Hepatocyte (in vitro differentiated cells): ENCODE data around the gene B3GNT4. TPM values are rescaled to one million over a fixed set of nuclear protein-coding genes. Genes with fewer than 3 reads are reported as not detected.

Experiments used
- DNase-seq: peaks from one replicate; pipeline ENCODE4 v3.0.0-alpha.2; 2016; ENCODE audit warnings: low spot score
- H2AFZ ChIP-seq: fragments of 200-600 bp; sonication (generic); 2 replicates; pipeline ENCODE4 v1.6.0; 2016; ENCODE audit warnings: antibody characterized with exemption, mild to moderate bottlenecking
- H3K27ac ChIP-seq: fragments of 200-600 bp; sonication (generic); 2 replicates; pipeline ENCODE4 v1.5.1; 2016; ENCODE audit warnings: mild to moderate bottlenecking
- H3K27me3 ChIP-seq: fragments of 200-600 bp; sonication (generic); 2 replicates; pipeline ENCODE4 v1.6.1; 2016
- H3K36me3 ChIP-seq: fragments of 200-600 bp; sonication (generic); replicated peaks from 2 replicates; pipeline ENCODE4 v1.5.1; 2016; ENCODE audit warnings: low read depth; ENCODE audit not compliant: insufficient read depth
- H3K4me1 ChIP-seq: fragments of 200-600 bp; sonication (generic); 2 replicates; pipeline ENCODE4 v1.5.1; 2016; ENCODE audit warnings: mild to moderate bottlenecking, moderate library complexity; ENCODE audit not compliant: insufficient read depth
- H3K4me2 ChIP-seq: fragments of 200-600 bp; sonication (generic); 2 replicates; pipeline ENCODE4 v1.6.0; 2016
- H3K4me3 ChIP-seq: fragments of 200-600 bp; sonication (generic); 2 replicates; pipeline ENCODE4 v1.5.1; 2016; ENCODE audit warnings: mild to moderate bottlenecking
- H3K79me2 ChIP-seq: fragments of 200-600 bp; sonication (generic); 2 replicates; pipeline ENCODE4 v1.6.0; 2017; ENCODE audit warnings: mild to moderate bottlenecking
- H3K9me2 ChIP-seq: fragments of 200-600 bp; sonication (generic); replicated peaks from 2 replicates; pipeline ENCODE4 v1.6.0; 2017; ENCODE audit warnings: mild to moderate bottlenecking; ENCODE audit not compliant: insufficient read depth
- H3K9me3 ChIP-seq: fragments of 200-600 bp; sonication (generic); 2 replicates; pipeline ENCODE4 v1.5.1; 2016; ENCODE audit warnings: low read depth, mild to moderate bottlenecking
- H4K20me1 ChIP-seq: fragments of 200-600 bp; sonication (generic); 2 replicates; pipeline ENCODE4 v1.6.0; 2016; ENCODE audit warnings: mild to moderate bottlenecking; ENCODE audit not compliant: insufficient read depth, poor library complexity, severe bottlenecking
- EZH2 ChIP-seq: fragments of 200-600 bp; sonication (generic); IDR thresholded peaks from 2 replicates; pipeline ENCODE4 v1.6.1; 2016; ENCODE audit warnings: antibody characterized with exemption, mild to moderate bottlenecking, borderline replicate concordance
- EZH2phosphoT487 ChIP-seq: fragments of 200-600 bp; sonication (generic); IDR thresholded peaks from one replicate; pipeline ENCODE4 v1.6.1; 2018; ENCODE audit warnings: antibody characterized with exemption, mild to moderate bottlenecking, low read depth, moderate library complexity; ENCODE audit not compliant: unreplicated experiment, severe bottlenecking
- WGBS: methylation state at CpG from one replicate; pipeline ENCODE4 v1.1.6; 2016; ENCODE audit warnings: low lambda C conversion rate; ENCODE audit errors: missing lambda C conversion rate; 5-methylcytosine and 5-hydroxymethylcytosine counted together
- polyA plus RNA-seq: library from polyadenylated mRNA; unstranded; fragments of >200 nt; fragmentation: Nextera tagmentation; extraction: Ambion mirVana; gene quantifications from 2 replicates; pipeline ENCODE4 v1.2.1, GENCODE V29; 2016
- total RNA-seq: library from RNA; depleted of rRNA; stranded (reverse); fragments of >200 nt; gene quantifications from 2 replicates; pipeline ENCODE4 v1.2.3, GENCODE V29; 2014
- TF ChIP-seq, protein P1 (sequence below): fragments of 200-600 bp; sonication (generic); IDR thresholded peaks from 2 replicates; pipeline ENCODE4 v1.5.1; 2016; ENCODE audit warnings: antibody characterized with exemption, mild to moderate bottlenecking; ENCODE audit not compliant: poor library complexity

The B3GNT4 gene
- total and polyA plus RNA-seq, 2 experiments from 2014 or later, result 0.13 to 1.0 TPM

DNA sequence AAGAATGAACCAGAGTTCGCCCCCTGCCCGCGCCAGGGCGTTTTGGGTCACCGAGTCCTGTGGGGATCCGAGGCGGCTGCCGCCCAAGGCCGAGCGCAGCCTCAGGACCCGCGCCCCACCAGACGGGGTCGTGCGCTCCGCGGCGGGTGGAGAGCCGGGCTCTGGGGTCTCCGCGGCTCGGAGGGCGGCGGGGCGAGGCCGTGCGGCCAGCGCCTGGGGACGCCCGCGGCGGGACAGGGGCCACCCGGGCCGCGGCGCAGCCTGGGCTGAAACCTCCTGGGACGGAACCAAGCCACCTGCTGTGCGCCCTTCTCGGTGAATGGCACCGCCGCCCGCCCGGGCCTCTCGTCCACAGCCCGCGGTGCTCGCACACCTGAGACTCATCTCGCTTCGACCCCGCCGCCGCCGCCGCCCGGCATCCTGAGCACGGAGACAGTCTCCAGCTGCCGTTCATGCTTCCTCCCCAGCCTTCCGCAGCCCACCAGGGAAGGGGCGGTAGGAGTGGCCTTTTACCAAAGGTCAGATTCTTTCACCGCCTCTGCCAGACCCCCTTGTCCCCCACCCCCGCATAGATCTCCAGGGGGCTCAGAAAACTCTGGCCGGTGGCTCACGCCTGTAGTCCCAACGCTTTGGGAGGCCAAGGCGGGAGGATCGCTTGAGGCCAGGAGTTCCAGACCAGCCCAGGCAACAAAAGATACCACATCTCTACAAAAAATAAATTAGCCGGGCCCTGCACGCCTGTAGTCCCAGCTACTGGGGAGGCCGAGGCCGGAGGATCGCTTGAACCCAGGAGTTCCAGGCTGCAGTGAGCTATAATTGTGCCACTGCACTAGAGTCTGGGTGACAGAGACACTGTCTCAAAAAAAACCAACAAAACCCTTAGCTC, 901 bp downstream of the B3GNT4 start:
- peak overlapping the region; percentile 99 for H3K4me2 ChIP-seq
- no peaks in the 10 kb centered on the region for H3K9me2 ChIP-seq
- H3K4me1 ChIP-seq, result peaks cover 7% of the 10 kb centered on the region
- no peaks in the 10 kb centered on the region for H3K36me3 ChIP-seq
- H4K20me1 ChIP-seq, result no peaks in the 10 kb centered on the region
- 15% methylated on average over 52 of the region's 71 CpGs for WGBS
- peaks cover 34% of the 10 kb centered on the region for H3K27me3 ChIP-seq
- no peaks in the 10 kb centered on the region for H3K79me2 ChIP-seq
- TF ChIP-seq, protein P1, sequence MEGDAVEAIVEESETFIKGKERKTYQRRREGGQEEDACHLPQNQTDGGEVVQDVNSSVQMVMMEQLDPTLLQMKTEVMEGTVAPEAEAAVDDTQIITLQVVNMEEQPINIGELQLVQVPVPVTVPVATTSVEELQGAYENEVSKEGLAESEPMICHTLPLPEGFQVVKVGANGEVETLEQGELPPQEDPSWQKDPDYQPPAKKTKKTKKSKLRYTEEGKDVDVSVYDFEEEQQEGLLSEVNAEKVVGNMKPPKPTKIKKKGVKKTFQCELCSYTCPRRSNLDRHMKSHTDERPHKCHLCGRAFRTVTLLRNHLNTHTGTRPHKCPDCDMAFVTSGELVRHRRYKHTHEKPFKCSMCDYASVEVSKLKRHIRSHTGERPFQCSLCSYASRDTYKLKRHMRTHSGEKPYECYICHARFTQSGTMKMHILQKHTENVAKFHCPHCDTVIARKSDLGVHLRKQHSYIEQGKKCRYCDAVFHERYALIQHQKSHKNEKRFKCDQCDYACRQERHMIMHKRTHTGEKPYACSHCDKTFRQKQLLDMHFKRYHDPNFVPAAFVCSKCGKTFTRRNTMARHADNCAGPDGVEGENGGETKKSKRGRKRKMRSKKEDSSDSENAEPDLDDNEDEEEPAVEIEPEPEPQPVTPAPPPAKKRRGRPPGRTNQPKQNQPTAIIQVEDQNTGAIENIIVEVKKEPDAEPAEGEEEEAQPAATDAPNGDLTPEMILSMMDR, result no peak
- no peak for TF ChIP-seq EZH2phosphoT487
- peak; percentile 27 for TF ChIP-seq EZH2
- no peak overlapping the region for H2AFZ ChIP-seq
- DNase-seq, result no peak
- H3K4me3 ChIP-seq, result peak overlapping the region; percentile 22
- H3K9me3 ChIP-seq, result no peaks in the 10 kb centered on the region
- H3K27ac ChIP-seq, result no peak overlapping the region

- TF ChIP-seq, protein P1, result no peak
- TF ChIP-seq EZH2, result peak; percentile 31
- 57% methylated on average over 22 of the region's 23 CpGs for WGBS
- H3K4me1 ChIP-seq, result peaks cover 7% of the 10 kb centered on the region
- H2AFZ ChIP-seq, result no peak overlapping the region
- H3K27me3 ChIP-seq, result peaks cover 34% of the 10 kb centered on the region
- H3K9me3 ChIP-seq, result no peaks in the 10 kb centered on the region
- H3K4me3 ChIP-seq, result no peak overlapping the region
- H3K4me2 ChIP-seq, result no peak overlapping the region
- H4K20me1 ChIP-seq, result no peaks in the 10 kb centered on the region
- no peaks in the 10 kb centered on the region for H3K36me3 ChIP-seq
- no peaks in the 10 kb centered on the region for H3K79me2 ChIP-seq
- no peaks in the 10 kb centered on the region for H3K9me2 ChIP-seq
- H3K27ac ChIP-seq, result no peak overlapping the region
- no peak for DNase-seq
Observed at GRCh38 chr12:122205053-122205925, 1.8 kb downstream of the B3GNT4 start.

DNA sequence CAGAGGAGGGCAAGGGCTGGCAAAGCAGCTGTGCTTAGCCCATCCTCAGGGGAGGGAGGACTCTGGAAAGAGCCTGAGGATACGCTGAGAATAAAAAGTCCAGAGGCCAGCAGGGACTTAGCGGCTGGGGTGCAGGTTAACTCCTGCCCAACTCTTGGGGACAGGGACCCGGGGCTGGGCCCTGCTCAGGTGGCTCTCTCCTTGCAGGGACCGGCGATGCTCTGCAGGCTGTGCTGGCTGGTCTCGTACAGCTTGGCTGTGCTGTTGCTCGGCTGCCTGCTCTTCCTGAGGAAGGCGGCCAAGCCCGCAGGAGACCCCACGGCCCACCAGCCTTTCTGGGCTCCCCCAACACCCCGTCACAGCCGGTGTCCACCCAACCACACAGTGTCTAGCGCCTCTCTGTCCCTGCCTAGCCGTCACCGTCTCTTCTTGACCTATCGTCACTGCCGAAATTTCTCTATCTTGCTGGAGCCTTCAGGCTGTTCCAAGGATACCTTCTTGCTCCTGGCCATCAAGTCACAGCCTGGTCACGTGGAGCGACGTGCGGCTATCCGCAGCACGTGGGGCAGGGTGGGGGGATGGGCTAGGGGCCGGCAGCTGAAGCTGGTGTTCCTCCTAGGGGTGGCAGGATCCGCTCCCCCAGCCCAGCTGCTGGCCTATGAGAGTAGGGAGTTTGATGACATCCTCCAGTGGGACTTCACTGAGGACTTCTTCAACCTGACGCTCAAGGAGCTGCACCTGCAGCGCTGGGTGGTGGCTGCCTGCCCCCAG, 2.8 kb downstream of the B3GNT4 start:
- Histone ChIP-seq H3K4me2 (no peak overlapping the region), H3K4me1 (peaks cover 7% of the 10 kb centered on the region), H3K9me3 (no peaks in the 10 kb centered on the region), H3K27me3 (peaks cover 34% of the 10 kb centered on the region), H3K27ac (no peak overlapping the region), H3K4me3 (no peak overlapping the region), H3K9me2 (no peaks in the 10 kb centered on the region), H3K79me2 (no peaks in the 10 kb centered on the region), H3K36me3 (no peaks in the 10 kb centered on the region), H2AFZ (no peak overlapping the region), H4K20me1 (no peaks in the 10 kb centered on the region)
- no peak for DNase-seq
- no peak for TF ChIP-seq EZH2phosphoT487
- TF ChIP-seq, protein P1, result no peak
- no peak for TF ChIP-seq EZH2
- 81% methylated on average over 25 of the region's 27 CpGs for WGBS
